ELR (cell line): ENCODE results near the gene RMC1.
"Not testable (repeated sequence)": the region's sequence is repeated elsewhere in the genome, so short reads cannot be mapped to it uniquely, and the experiment has no call there.

Experiments
- DNase-seq: peaks from one replicate; pipeline ENCODE4 v3.0.0-alpha.2; 2015; ENCODE audit warnings: low read depth

Gene RMC1

DNA sequence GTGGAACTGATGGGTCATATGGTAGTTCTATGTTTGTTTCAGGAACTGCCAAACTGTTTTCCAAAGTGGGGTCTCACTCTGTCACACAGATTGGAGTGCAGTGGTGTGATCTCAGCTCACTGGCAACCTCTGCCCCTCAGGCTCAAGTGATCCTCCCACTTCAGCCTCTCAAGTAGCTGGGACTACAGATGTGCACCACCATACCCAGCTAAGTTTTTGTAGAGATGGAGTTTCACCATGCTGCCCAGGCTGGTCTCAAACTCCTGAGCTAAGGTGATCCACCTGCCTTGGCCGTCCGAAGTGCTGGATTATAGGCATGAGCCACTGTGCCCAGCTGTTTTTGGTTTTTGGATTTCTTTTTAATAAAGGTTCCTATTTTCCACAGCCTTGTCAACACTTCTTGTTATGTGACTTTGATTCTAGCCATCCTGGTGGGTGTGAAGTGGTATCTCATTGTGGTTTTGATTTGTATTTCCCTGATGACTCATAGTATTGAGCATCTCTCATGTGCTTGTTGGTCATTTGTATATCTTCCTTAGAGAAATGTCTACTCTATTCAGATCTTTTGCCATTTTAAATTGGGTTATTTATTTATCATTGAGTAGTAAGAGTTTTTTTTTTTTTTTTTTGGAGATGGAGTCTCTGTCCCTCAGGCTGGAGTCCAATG is 60.2 kb downstream of the RMC1 start:
- DNase-seq: peak; percentile 85

DNA sequence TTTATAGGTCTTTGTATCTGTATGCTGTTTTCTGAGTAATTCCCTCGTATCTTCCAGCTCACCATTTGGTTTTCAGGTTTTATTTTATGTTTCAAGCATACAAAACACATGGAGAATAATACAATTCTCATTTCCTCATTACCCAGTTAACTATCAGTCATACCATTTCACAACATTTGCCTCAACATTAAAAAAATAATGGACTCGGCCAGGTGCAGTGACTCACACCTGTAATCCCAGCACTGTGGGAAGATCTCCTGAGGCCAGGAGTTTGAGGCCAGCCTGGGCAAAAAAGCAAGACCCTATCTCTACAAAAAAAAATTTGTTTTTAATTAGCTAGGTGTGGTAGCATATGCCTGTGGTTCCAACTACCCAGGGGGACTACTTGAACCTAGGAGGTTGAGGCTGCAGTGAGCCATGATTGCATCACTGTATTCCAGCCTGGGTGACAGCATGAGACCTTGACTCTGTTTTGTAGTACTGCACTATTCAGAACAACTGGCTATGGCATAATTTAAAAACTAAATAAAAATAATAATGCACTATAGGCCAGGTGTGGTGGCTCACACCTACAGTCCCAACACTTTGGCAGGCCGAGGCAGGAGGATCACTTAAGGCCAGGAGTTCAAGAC is 62.7 kb downstream of the RMC1 start:
- DNase-seq: no peak

DNA sequence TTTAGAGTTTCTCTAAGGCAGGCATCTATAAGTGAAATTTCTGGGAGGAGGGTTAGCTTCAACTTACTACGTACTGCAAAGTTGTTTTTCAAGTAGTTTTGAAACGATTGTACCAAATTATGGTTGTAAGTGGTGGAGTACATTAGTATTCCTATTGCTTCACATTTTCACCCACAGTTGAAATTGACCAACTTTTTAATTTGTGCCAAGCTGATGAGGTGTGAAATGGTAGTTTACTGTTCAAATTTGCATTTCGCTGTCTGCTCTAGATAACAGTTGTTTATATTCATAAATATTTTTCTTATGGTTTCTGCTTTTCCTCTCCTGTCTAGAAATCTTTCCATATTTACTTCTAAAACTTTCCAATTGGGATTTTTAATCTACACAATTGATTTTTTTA is 64.4 kb downstream of the RMC1 start:
- no peak for DNase-seq

DNA sequence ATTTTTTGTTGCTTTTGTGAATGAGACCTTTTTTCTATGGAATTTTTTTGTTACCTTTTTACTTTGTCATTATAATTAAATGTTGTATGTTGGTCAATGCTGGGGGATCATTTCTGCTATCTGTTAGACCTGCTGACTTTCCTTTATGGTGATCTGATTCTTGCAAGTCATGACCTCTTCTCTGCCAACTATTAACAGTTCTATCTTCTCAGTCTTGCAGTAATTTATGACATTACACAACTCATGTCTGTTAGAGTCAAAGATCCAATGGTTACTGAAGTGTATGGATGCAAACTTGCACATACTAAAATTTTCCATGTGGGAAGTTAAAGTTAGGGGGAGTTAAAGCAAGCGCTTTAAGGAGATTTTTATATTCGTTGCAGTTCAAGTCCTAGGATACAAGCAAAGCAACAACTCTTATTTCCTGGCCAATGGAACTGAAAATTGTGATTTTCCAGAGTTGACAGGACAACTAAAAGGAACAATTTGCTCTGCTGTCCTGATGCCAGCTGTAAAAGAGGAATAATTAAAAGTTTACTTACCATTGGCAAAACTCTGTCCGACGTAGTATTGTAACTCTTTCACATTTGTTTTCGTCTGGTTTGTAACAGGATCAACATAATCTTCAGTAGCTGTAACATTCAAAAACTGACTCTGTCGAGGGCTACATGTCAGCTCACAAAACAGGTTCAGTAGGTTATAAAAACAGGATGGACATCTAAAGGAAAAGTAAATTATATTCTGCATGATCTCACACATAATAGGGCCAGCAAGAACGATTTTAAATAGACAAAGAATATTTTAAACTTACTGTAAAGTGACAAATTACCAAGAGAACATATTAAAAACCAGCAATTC is 65.2 kb downstream of the RMC1 start:
- no peak for DNase-seq

DNA sequence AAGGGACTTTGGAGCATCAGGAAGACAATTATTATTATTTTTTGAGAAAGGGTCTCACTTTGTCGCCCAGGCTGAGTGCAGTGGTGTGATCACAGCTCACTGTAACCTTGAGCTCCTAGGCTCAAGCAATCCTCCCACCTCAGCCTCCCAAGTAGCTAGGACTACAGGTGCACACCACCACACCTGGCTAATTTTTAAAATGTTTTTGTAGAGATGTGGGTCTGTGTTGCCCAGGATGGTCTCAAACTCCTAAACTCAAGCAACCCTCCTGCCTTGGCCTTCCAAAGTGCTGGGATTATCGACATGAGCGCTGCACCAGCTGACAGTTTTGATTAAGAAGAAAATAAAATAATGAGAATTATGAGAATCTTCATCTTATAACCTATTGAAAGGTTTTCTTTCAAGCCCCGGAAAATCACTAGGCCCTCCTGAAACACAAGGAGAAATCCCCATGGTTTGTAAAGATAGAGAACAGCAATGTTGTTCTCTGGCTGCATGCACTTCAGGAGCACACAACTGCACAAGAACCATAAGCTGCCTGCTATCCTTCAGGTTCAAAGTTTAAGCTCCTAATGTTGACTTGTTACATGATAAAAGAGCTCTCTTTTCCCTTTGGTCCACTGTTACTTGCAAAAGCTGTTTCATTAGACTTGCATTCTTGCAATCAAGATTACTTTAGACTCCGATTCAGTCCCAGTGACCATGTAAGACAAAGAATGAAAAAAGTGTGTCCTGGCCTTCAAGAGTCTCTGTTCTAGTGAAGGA is 66.2 kb downstream of the RMC1 start:
- no peak for DNase-seq

DNA sequence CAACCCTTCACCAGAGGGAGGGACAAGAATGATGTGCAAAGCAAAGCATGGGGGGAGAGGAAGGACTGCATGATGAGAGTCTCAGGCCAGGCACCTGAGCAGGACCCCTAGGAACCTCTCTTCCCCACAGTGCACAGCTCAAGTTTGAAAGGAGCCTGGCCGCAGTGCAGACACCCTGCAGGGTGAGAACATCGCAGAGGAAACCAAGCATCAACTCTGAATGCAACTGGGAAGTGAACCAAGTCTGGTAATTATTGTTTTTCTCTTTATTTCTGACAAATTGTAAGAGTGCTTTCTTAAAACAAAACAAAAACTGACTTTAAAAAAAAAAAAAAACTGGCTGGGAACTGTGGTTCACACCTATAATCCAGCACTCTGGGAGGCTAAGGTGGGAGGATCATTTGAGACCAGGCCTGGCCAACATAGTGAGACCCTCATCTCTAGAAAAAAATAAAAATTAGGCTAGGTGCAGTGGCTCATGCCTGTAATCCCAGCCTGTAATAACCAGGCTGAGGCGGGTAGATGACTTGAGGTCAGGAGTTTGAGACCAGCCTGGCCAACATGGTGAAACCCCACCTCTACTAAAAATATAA is 67.7 kb downstream of the RMC1 start:
- no peak for DNase-seq

DNA sequence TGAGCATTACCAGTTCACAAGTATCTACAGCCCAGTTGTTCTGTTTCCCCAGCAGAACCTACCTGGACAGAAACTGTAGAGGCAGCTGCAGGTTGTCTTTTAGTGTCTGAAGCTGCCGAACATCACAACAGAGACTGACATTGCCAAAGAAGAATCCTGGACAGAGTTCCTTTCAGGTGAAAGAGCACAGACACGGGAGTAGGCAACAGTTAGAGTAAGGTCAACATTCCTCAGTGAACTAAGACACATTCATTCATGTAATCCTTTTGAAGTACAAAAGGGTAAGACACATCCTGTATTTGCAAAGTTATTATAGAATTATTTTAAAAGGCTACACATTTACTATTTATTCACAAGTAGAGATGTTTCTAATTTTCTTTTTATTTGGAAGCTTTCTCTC is 68.7 kb downstream of the RMC1 start:
- no peak for DNase-seq

DNA sequence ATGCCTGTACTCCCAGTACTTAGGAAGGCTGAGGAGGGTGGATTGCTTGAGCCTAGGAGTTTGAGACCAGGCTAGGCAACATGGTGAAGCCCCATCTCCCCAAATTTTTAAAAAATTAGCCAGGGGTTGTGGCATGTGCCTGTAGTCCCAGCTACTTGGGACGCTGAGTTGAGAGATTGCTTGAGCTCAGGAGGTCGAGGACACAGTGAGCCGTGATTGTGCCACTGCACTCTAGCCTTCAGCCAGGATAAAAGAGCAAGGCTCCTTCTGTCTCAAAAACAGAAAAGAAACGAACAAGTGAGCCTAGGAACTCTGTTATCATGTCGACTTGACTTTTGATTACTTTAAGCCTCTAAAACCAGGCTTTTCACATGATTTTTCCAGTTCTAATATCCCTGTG is 69.3 kb downstream of the RMC1 start:
- DNase-seq: no peak

DNA sequence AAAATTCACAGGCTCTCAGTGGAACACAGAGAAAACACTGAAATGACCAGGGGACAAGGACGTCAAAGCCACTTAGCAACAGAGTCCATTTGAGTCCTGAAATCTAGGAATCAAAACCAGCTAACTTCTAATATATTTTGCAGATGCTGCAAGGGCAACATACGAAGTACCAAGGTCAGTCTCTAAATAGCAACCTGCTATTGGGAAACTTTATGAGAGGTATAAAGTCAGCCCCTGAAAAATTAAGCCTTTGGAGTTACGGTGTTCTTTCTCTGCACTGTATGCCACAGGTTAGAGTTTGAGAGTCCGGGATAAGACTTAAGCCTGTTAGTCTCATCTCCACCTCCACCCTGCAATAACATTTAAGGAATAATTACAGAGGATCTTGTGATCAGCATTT is 69.7 kb downstream of the RMC1 start:
- no peak for DNase-seq

DNA sequence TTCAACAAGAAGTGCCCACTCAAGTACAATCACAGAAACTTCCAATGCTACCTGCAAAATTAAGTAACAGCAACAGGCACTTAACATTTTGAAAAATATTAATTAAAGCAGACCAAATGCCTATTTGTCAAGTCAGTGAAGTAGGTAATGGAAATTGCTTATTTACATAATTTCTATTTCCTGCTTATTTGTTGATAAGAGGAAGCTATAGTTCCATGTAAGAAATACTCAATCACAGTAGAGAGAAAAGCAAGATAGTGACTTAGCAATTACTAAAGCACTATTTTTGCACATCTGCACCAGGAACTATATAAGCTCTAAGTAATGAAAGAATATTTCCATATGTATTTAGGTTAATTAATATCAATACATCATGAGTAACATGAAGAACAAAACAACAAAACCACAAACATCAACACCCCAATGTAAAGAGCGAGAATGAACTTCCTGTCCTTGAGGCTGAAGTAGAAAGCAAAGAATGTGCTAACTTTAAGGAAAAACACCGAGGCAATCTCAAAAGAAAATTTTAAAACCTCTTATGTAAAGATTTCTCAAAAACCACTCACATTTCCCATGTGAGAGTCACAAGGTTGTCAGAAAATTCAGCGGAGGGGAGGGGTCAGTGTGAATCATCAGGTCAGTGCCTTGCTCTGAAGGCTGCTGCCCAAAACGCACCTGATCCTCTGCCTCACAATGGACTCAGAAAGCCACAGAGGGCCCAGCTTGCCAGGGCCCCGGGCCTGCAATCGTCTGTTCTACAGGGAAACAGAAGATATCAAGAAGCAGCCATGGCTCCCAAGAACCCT is 70.5 kb downstream of the RMC1 start:
- DNase-seq: peak; percentile 86

DNA sequence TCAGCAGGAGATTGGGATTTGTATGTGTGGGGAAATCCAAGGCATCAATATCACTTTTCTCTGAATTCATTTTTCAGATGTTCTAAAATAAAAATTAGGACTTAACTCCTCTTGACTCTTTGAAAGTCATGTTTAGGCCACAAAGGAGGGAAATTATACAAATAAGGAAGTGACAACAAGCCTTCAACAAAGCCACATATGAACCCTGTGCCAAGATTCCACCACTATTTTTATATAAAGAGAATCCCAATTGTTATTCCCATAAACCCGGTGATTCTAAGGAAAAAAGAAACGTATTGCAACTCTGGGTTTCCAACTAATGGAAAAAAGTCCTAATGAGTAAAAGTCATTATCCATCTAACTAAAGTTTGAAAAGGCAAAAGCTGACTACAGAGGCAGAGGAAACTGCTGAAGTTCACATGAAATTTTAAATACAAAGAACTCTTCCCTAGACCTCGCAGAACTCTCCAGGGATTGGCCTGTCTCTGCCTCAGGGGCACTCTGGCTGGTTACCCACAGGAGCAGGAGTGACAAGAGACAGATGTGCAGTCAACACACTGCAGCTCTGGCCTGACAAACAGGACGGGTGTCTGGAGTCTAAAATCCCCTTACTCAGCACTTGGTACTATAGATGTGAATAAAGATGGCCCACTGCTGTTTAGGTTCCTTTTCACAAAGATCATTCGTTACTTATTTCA is 71.4 kb downstream of the RMC1 start:
- no peak for DNase-seq

DNA sequence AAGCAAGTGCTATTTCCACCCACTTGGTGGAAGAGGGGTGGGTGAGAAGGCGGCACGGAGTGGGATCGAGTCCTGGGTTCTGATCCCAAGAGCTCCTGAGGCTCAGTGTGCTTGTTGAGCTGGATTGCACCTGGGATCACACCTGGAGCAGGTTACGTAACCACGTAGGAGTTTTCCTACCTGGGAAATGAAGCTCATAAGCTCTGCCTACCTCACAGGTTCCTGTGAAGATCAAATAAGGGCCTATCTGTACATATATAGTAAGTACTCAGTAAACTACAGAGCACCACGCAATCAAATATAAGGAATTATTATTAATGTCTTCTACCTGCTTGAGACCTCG is 72.0 kb downstream of the RMC1 start:
- no peak for DNase-seq

DNA sequence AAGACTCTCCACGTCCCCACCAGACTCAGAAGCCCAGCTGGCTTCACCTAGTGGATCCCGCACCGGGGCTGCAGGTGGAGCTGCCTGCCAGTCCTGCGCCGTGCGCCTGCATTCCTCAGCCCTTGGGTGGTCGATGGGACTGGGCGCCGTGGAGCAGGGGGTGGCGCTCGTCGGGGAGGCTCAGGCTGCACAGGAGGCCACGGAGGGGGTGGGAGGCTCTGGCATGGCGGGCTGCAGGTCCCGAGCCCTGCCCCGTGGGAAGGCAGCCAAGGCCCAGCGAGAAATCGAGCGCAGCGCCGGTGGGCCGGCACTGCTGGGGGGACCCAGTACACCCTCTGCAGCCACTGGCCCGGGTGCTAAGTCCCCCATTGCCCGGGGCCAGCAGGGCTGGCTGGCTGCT is 74.2 kb downstream of the RMC1 start:
- DNase-seq: not testable (repeated sequence)

DNA sequence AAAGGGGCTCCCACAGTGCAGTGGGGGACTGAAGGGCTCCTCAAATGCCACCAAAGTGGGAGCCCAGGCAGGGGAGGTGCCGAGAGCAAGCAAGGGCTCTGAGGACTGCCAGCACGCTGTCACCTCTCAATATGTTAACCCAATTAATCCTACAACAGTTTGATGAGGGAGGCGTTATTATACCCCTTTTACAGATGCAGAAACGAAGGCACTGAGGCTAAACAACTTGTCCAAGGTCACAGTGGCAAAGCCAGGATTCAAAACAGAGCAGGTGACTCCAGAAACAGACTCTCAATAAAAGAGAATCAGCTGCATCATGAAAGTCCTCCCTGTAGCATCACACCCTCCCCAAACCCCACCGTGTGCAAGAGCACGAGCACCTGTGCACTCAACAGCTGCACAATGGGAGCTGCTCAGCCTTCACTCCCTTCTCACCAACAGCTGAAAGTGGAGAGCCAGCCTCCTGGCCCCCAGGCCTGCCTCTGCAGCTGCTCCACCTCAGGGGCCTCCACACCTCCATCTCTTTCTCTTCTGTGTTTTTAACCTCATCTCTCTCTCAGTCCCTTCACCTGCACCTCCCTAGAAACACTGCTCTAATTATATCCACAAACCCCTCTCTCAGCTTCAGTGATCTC is 74.9 kb downstream of the RMC1 start:
- no peak for DNase-seq

DNA sequence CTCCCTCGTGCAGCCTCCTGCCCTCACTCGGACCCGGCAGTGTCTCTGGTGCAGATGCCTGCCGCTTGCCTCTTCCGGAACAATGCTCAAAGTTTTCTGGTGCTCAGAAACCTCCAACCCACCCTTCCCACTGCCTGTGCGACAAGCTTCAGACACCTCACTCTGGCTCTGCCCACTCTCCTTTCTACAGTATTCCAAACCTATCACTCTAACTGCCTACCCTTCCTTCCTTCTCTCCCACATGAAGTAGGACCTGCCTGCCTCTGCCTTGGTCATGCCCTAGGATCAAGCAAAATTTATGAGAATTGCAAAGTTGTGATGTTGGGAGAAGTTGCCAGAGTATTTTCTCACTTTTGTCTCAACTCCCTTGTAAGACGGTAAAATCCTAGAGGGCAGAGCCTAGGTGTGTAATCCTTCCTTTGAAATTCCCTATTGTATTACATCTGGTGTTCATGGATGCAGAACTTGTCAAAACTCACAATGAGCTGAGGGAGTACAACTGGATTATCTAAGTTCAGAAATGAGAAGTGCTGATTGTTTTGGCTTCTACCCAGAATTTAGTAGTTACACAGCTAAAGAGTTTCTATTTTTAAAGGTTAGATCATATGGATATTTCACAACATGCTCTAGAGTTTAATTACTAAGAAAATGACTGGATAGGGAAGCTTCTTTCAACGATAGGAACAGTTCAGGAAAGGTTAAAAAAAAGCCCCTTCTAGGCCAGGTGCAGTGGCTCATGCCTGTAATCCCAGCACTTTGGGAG is 75.8 kb downstream of the RMC1 start:
- DNase-seq: no peak

DNA sequence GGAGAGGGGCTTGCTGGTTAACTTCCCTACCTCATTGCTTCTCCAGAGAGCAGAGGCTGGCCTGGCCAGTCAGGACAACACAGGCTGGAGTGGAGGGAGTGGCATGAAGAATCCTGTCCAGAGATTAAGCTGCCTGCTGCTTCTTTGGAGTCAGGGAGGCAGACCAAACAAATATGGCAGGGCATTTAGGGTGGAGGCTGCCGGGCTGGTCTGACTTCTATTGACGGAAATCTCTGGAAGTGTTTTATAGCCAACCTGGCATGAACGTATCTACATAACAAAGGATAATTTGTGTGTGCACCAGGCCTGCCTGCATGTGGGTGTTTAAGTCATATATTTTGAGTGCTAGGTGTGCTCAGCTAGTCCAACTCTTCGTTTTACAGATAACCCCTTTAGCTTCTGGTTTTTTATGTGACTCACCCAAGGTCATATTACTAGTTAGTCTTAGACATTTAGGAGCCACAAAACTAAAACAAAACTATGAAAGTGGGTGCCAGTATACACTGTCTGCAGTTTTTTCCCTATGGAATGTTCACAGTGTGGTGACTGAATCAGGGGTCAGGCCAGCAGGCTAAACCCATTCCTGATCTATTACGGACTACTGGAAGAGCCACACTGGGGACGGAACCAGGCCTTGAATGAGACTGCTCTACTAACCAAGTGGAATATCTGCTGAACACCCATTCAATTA is 77.5 kb downstream of the RMC1 start:
- DNase-seq: peak; percentile 95
